ENCODE measurements around the gene SLC37A4. TPM values are rescaled to one million over a fixed set of nuclear protein-coding genes. Genes with fewer than 3 reads are reported as not detected.
A peak's percentile ranks its signal among the peaks of the same experiment; 100 is the strongest.

Gene SLC37A4
- total and polyA plus RNA-seq, 10 of the 15 experiments (the other 5 are each of a cell fraction or from before 2014, with no cell fraction given), result 11.6 to 29.7 (median 20.4) TPM

GRCh38 chr11:119054418-119054817 is 23.7 kb upstream of the SLC37A4 start (continued):
- TF ChIP-seq ZNF592 (IDR thresholded peaks at IDR 0.05), result no peak
- no peak for TF ChIP-seq HDAC2 (IDR thresholded peaks at IDR 0.05)

GRCh38 chr11:119052163-119052814 is 21.6 kb upstream of the SLC37A4 start:
- Histone ChIP-seq H3K27ac (ENCODE audit: control insufficient read depth, insufficient read depth) (peak overlapping the region; percentile 71), H3K4me3 (peak overlapping the region; percentile 43; the same call in 1 of the 2 replicates), H3K4me1 (ENCODE audit: control insufficient read depth, insufficient read depth, low read length) (peaks cover 33% of the 10 kb centered on the region), H3K36me3 (ENCODE audit: control insufficient read depth in 2 of 2, insufficient read depth in 2 of 2, low read length in 1 of 2) (peaks cover 39% of the 10 kb centered on the region in 2 experiments), H3K27me3 (replicated peaks in 1 of 2; ENCODE audit: control insufficient read depth in 2 of 2, insufficient read depth in 2 of 2, low read length in 1 of 2) (no peaks in the 10 kb centered on the region), H3K4me2 (ENCODE audit: control insufficient read depth, insufficient read depth) (peak overlapping the region; percentile 61), H3K79me2 (ENCODE audit: control insufficient read depth, insufficient read depth, low read length) (peaks cover 37% of the 10 kb centered on the region), H3K9me3 (replicated peaks; ENCODE audit: control insufficient read depth, insufficient read depth, low read length) (no peaks in the 10 kb centered on the region), H2AFZ (ENCODE audit: control insufficient read depth, low read depth, low read length) (peak overlapping the region; percentile 9; the same call in 1 of the 2 replicates), H4K20me1 (ENCODE audit: control insufficient read depth, insufficient read depth) (no peaks in the 10 kb centered on the region), H3K9ac (ENCODE audit: control insufficient read depth, insufficient read depth, low read length) (peak overlapping the region; percentile 24; the same call in 1 of the 2 replicates)
- in situ Hi-C loops (cut with MboI), result no loop called here
- FAIRE-seq (no peak), ATAC-seq (no peak), DNase-seq (ENCODE audit: low read depth, low spot score) (no peak)
- CTCF ChIA-PET, result interaction anchor here (0.9 to 1.9 kb wide), 5 partner anchors 15 to 41 kb away, joined by 3 to 6 read pairs (median 4); partner anchors contain the start of genes RPS25, SLC37A4, TRAPPC4 and VPS11
- SMC1A ChIA-PET (ENCODE audit: uncharacterized antibody, unreplicated experiment), result interaction anchor here (0.6 to 1.6 kb wide), 4 partner anchors 9 to 263 kb away, joined by 3 to 6 read pairs (median 4); partner anchors contain the start of gene VPS11
- no TSS peak for BruUV-seq (replicated peaks)
- POLR2A ChIA-PET, result interaction anchor here (0.6 to 2.3 kb wide), 10 partner anchors 9 to 57 kb away, joined by 3 to 14 read pairs (median 6); partner anchors contain the start of genes HMBS, RPS25, TRAPPC4 and VPS11
- 64% methylated on average over 23 of the region's 23 CpGs for WGBS (ENCODE audit: insufficient coverage, insufficient replicate concordance, low lambda C conversion rate, missing lambda C conversion rate)
- RAD21 ChIA-PET (ENCODE audit: unreplicated experiment), result interaction anchor here (0.8 to 2.8 kb wide), 5 partner anchors 14 to 269 kb away, joined by 3 to 20 read pairs (median 4); partner anchors contain the start of genes HMBS and VPS11
- intact Hi-C loops (cut with micrococcal nuclease; ENCODE audit: unreplicated experiment), result no loop called here
- 0 out of 2 replicates have a peak, but pooled peaks have one; percentile 42 for TF ChIP-seq ZNF687 (IDR thresholded peaks at IDR 0.05)
- TF ChIP-seq EED (IDR thresholded peaks at IDR 0.05; ENCODE audit: low read depth), result peak; percentile 72; the same call in 1 of the 2 replicates
- no peak for TF ChIP-seq USF1 (IDR thresholded peaks at IDR 0.05; ENCODE audit: borderline replicate concordance, extremely low read length, insufficient read depth, low read depth, low read length)
- peak; percentile 11; the same call in 1 of the 2 replicates for TF ChIP-seq DPF2 (IDR thresholded peaks at IDR 0.05)
- 0 out of 4 replicates have a peak, but pooled peaks of 1 of the 2 experiments have one; percentile 20 for TF ChIP-seq IKZF2 (IDR thresholded peaks at IDR 0.05)
- TF ChIP-seq IKZF1 (conservative IDR thresholded peaks at IDR 0.05), result peak; percentile 47
- peak; percentile 56; the same call in 1 of the 2 replicates for TF ChIP-seq PKNOX1 (IDR thresholded peaks at IDR 0.05)
